ENCODE results near the gene MMP1.
A peak's percentile ranks its signal among the peaks of the same experiment; 100 is the strongest.

The MMP1 gene

DNA sequence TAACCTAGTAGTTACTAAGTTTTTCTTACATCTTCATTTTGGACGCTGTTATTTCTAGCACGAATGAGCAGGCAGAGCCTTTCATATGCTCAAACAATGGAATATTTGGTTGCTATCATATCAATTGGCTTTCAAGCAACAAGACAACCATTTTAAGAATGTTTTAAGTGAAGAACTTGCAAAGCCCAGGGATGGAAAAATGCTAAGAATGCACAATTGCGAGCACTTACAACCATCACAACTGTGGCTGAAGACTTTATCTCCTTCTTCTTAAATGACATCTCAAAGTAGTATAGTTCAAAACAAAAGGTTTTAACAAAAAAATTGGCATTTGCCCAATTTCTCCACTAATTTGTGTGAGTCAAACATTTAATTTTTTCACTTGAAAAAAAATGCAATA is 8.3 kb upstream of the MMP1 start:
- peak; percentile 18 for DNase-seq (ENCODE audit: low read depth)

DNA sequence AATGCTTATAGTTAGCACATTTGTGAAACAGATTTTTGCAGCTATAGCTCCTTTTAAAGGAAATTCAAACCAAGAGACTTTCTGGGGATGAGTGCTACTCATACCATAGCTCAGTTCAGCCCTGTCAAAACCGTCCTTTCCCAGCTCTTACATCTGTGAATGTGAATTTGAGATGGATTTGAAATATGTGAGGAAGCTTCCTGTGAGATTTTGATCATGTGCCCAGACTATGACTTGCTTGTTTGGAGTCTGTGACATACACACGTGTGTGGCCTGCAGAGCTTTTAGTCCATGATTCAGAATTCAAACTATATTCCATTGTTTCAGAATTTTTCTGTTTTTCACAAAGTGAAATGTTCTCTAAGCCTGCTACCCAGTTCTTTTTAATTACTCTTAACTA is 4.4 kb upstream of the MMP1 start:
- DNase-seq (ENCODE audit: low read depth), result peak; percentile 48

- DNase-seq (ENCODE audit: low read depth), result peak; percentile 35
These were observed 2.8 kb upstream of the MMP1 start for GRCh38 chr11:102800767-102801166.

DNA sequence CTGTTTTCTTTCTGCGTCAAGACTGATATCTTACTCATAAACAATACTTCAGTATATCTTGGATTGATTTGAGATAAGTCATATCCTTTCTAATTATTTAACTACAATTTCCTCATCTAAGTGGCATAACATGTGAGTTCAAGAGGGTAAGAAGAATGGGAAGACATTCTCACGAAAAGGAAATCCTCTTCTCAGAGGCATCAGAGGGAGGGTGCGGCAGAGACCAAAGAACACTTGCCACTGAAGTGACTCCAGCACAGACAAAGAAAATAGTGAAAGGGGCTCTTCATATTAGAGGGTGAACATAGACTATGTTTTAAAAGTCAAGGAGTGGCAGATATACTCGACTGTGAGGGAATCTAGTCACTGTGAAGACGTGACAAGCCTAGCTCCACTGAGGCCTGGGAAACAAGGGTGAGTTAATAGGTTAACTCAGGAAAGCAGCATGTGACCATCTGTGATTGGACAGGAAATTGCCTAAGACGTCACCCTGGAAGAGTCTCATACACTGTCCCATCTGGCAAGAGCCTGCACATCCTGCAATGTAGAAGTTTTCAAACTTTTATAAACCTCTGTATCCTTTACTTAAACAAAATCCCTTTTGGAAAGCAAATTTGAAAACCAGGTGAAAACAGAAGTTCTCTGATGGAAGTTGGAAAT is 1.9 kb upstream of the MMP1 start:
- no peak for DNase-seq (ENCODE audit: low read depth)

DNA sequence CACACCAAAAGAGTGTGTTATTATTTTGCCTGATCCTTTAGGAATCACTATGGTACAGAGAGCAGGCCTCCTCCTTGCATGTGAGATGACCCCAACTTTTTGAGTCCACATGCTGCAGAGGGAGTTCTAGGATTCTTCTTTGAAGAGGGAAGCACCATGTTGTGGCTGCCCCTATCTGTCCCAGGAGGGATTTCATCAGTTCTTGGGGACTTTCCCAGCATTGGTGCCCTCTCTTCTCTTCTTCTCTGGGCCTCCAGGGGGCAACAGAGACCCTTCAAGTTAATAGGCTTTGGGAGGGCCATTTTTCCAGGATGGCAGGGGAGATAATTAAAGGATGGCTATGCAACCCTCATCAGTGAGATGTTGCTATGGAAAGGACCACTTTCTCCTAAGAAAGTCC is 3.6 kb downstream of the MMP1 start:
- no peak for DNase-seq (ENCODE audit: low read depth)

- DNase-seq (ENCODE audit: low read depth), result no peak
These were observed 4.2 kb downstream of the MMP1 start for GRCh38 chr11:102793677-102794290.

DNA sequence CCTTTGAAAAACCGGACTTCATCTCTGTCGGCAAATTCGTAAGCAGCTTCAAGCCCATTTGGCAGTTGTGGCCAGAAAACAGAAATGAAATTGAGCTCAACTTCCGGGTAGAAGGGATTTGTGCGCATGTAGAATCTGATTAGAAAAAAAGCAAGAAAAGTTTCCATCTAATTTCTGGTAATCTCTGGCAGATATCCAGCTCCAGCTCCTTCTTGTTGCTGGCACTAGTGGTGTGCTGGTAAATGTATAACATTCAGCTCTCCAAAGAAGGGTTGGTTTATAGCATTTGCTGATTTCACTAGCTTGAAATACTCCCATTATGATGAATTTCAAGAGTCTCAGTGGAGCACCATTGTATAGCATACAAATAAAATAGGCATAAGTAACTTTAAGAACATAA is 5.4 kb downstream of the MMP1 start:
- no peak for DNase-seq (ENCODE audit: low read depth)

- DNase-seq (ENCODE audit: low read depth), result no peak
These were observed 6.5 kb downstream of the MMP1 start for GRCh38 chr11:102791271-102792036.

GRCh38 chr11:102788334-102788995 is 9.5 kb downstream of the MMP1 start:
- peak; percentile 56 for DNase-seq (ENCODE audit: low read depth)

- DNase-seq (ENCODE audit: low read depth), result no peak
These were observed 13.6 kb downstream of the MMP1 start for GRCh38 chr11:102784380-102784779.

GRCh38 chr11:102783720-102784119 is 14.2 kb downstream of the MMP1 start:
- no peak for DNase-seq (ENCODE audit: low read depth)

- no peak for DNase-seq (ENCODE audit: low read depth)
These were observed 14.9 kb downstream of the MMP1 start for GRCh38 chr11:102783016-102783415.

DNA sequence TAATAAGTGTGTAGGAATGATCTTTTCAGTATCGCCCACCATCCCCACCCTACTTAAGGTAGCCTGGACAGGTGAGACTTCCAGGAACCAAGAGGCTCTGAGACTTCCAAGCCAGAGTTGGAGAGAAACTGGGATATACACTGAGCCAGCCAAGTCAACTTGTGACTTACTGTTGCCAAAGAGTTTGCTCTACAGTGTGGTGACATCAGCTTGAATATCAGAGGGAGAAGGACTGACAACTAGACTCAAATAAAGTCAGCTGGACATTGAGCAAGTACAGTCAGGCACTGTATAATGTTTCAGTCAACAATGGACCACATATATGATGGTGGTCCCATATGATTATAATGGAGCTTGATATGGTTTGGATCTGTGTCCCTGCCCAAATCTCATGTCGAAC is 16.3 kb downstream of the MMP1 start:
- DNase-seq (ENCODE audit: low read depth), result no peak

DNA sequence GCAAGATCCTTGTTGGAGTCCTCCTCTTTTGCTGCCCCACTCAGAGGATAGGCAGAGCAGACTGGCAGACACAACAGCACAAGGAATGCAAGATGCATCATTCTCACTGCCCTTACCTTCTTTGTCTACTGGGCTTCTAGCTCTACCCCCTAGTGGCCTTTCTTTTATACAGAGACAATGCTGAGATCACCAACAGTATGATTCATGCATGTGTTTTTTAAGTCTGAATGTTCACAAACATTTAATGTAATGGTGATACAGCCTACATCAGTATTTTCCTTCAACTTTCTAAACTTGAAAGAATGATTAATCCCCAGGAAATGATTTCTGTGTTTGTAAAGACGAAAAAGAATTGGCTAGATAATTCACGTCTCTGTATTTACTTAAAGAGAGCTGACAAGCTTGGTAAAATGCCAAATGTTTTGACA is 17.5 kb downstream of the MMP1 start, which contains the start of gene MMP10:
Gene MMP10 (minus strand): TSS at position 138 of the 428 bp plus-strand sequence. CDS start 37 bp downstream, at position 101.
- DNase-seq (ENCODE audit: low read depth), result peak; percentile 69

- DNase-seq (ENCODE audit: low read depth), result no peak
These were observed 21.5 kb downstream of the MMP1 start for GRCh38 chr11:102776454-102776853.

GRCh38 chr11:102773386-102773785 is 24.6 kb downstream of the MMP1 start:
- peak; percentile 36 for DNase-seq (ENCODE audit: low read depth)

- DNase-seq (ENCODE audit: low read depth), result no peak
These were observed 26.6 kb downstream of the MMP1 start for GRCh38 chr11:102771351-102771750.

GRCh38 chr11:102770191-102770590 is 27.8 kb downstream of the MMP1 start:
- DNase-seq (ENCODE audit: low read depth), result no peak

- DNase-seq (ENCODE audit: low read depth), result no peak
These were observed 30.2 kb downstream of the MMP1 start for GRCh38 chr11:102767800-102768199.

DNA sequence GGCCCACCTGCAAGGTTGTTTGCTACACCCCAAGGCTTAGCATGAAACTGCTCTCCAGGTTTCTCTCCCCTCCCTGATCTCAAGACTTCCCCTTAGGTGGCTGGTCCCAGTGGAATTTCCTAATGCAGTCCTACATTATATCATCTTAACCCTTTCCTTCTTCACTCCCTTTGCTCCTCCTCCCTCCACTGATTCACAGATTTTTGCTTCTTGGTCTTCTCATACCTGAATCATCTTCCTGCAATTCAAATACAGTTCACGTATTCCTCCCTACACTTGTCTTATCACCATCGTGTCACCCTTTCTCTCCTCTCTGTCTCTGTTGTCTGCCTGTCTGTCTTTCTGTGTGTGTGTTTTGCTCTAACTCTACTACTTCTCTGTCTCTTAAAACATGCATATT is 34.5 kb downstream of the MMP1 start:
- DNase-seq (ENCODE audit: low read depth), result peak; percentile 8

- peak; percentile 40 for DNase-seq (ENCODE audit: low read depth)
These were observed 35.6 kb downstream of the MMP1 start for GRCh38 chr11:102762361-102762767.

DNA sequence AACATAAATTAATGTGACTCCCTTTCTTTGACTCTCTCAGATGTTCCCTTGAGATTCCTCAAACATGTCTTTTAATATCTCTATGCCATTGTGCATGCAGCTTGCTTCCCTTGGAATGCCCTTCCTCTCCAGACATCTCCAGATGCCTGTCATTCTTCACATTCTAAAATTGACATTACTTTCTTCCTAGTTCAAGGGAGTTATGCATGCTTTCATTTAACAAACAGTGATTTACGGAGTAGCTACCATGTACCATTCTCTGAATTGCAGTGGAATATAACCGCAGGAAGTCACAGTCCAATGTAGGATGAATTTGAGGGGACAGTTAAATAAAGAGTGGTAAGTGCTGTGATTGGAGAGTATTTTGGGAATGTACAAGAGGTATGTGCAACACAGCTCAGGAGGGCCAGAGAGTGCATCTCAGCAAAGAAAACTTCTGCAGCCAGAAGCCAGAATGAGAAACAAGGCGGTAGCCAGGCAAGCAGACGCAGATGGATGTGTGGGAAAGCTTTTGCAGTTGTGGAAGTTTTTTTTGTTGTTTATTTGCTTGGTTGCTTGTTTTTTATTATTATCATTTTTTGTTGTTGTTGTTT is 36.2 kb downstream of the MMP1 start:
- DNase-seq (ENCODE audit: low read depth), result peak; percentile 43

All from amniotic epithelial cell (primary cell).